WTC11 (cell line): ENCODE results near the gene ZXDC. TPM values are rescaled to one million over a fixed set of nuclear protein-coding genes. Genes with fewer than 3 reads are reported as not detected.

Source experiments
- ATAC-seq: fragments of 200-7000 bp; cut with Tn5 transposase; 2 replicates; pipeline ENCODE4 v1.10.0; 2021; ENCODE audit warnings: mild to moderate bottlenecking, moderate library complexity
- CTCF ChIA-PET: fragments of 300-600 bp; sonication (Branson Sonifier 250); formaldehyde crosslinking; loops from one replicate; lab custom pipeline; 2021; ENCODE audit warnings: antibody characterized with exemption; lab: Charles Lee
- POLR2A ChIA-PET: fragments of 350-600 bp; sonication (Branson Sonifier 250); formaldehyde crosslinking; loops from one replicate; lab custom pipeline; 2021; ENCODE audit warnings: antibody characterized with exemption; lab: Charles Lee
- DNase-seq: peaks from one replicate; pipeline ENCODE4 v3.0.0; 2021; ENCODE audit warnings: low spot score
- H3K27ac Mint-ChIP-seq: 2 replicates; pipeline ENCODE4 v1.8.0; 2021; ENCODE audit warnings: mixed read lengths
- H3K27me3 Mint-ChIP-seq: 2 replicates; pipeline ENCODE4 v1.8.0; 2021; ENCODE audit warnings: low read depth, mild to moderate bottlenecking, moderate library complexity, mixed read lengths
- H3K36me3 Mint-ChIP-seq: 2 replicates; pipeline ENCODE4 v1.8.0; 2021; ENCODE audit warnings: mixed read lengths
- H3K4me1 Mint-ChIP-seq: 2 replicates; pipeline ENCODE4 v1.8.0; 2022; ENCODE audit warnings: mixed read lengths
- H3K4me3 Mint-ChIP-seq: 2 replicates; pipeline ENCODE4 v1.8.0; 2021; ENCODE audit warnings: mild to moderate bottlenecking, moderate library complexity, mixed read lengths
- H3K9me3 Mint-ChIP-seq: 2 replicates; pipeline ENCODE4 v1.8.0; 2021; ENCODE audit warnings: mixed read lengths
- ATF6 ChIP-seq: sonication (generic); formaldehyde crosslinking; IDR thresholded peaks from 2 replicates; pipeline ENCODE4 v1.8.1; 2023; ENCODE audit warnings: mild to moderate bottlenecking, missing genetic modification reagents
- CDX4 ChIP-seq: fragments of 250-450 bp; sonication (Bioruptor Pico); IDR thresholded peaks from 2 replicates; pipeline ENCODE4 v1.9.0; 2021; ENCODE audit warnings: moderate library complexity, mild to moderate bottlenecking, inconsistent platforms, borderline replicate concordance
- CREM ChIP-seq: sonication (generic); formaldehyde crosslinking; IDR thresholded peaks from 2 replicates; pipeline ENCODE4 v1.8.1; 2022; ENCODE audit warnings: mild to moderate bottlenecking, missing genetic modification reagents, moderate library complexity
- NR1H2 ChIP-seq: sonication (generic); formaldehyde crosslinking; IDR thresholded peaks from 2 replicates; pipeline ENCODE4 v1.9.0; 2021; ENCODE audit warnings: mild to moderate bottlenecking, moderate library complexity, missing genetic modification reagents
- OVOL2 ChIP-seq: fragments of 250-450 bp; sonication (Bioruptor Pico); IDR thresholded peaks from 2 replicates; pipeline ENCODE4 v1.9.0; 2021; ENCODE audit warnings: mild to moderate bottlenecking, borderline replicate concordance
- RELA ChIP-seq: sonication (generic); formaldehyde crosslinking; IDR thresholded peaks from 2 replicates; pipeline ENCODE4 v1.8.1; 2022; ENCODE audit warnings: missing genetic modification reagents, mild to moderate bottlenecking, borderline replicate concordance
- USF1 ChIP-seq: sonication (generic); formaldehyde crosslinking; IDR thresholded peaks from 2 replicates; pipeline ENCODE4 v1.8.0; 2022; ENCODE audit warnings: mild to moderate bottlenecking, missing genetic modification reagents
- ZBTB21 ChIP-seq: sonication (generic); formaldehyde crosslinking; IDR thresholded peaks from 2 replicates; pipeline ENCODE4 v1.8.1; 2023; ENCODE audit warnings: mild to moderate bottlenecking, missing genetic modification reagents, borderline replicate concordance
- ZNF121 ChIP-seq: sonication (generic); formaldehyde crosslinking; IDR thresholded peaks from 2 replicates; pipeline ENCODE4 v1.8.0; 2023; ENCODE audit warnings: missing genetic modification reagents
- ZNF532 ChIP-seq: fragments of 250-450 bp; sonication (Bioruptor Pico); IDR thresholded peaks from 2 replicates; pipeline ENCODE4 v1.9.0; 2021; ENCODE audit warnings: mild to moderate bottlenecking, borderline replicate concordance
- ZSCAN18 ChIP-seq: fragments of 250-450 bp; sonication (Bioruptor Pico); IDR thresholded peaks from 2 replicates; pipeline ENCODE4 v2.1.2; 2022; ENCODE audit warnings: mild to moderate bottlenecking, moderate library complexity
- total RNA-seq: library from RNA; stranded (reverse); gene quantifications from 3 replicates; pipeline ENCODE4 v1.2.3, GENCODE V29; 2021
- TF ChIP-seq, protein P1 (sequence below): sonication (generic); formaldehyde crosslinking; IDR thresholded peaks from 2 replicates; pipeline ENCODE4 v1.8.0; 2023; ENCODE audit warnings: missing genetic modification reagents
- TF ChIP-seq, protein P2 (sequence below): sonication (generic); formaldehyde crosslinking; IDR thresholded peaks from 2 replicates; pipeline ENCODE4 v1.8.0; 2022; ENCODE audit warnings: mild to moderate bottlenecking, missing genetic modification reagents
- TF ChIP-seq, protein P3 (sequence below): sonication (generic); formaldehyde crosslinking; IDR thresholded peaks from 2 replicates; pipeline ENCODE4 v1.8.1; 2022; ENCODE audit warnings: mild to moderate bottlenecking, missing genetic modification reagents, moderate library complexity, borderline replicate concordance

Gene ZXDC
- total RNA-seq, 1 experiment from 2014 or later = 34.7 TPM

GRCh38 chr3:126439346-126439967 is 36.2 kb downstream of the ZXDC start:
- peaks cover 12% of the 10 kb centered on the region; the same call in 1 of the 2 replicates for H3K36me3 Mint-ChIP-seq
- H3K27ac Mint-ChIP-seq = peak overlapping the region; percentile 65; the same call in 1 of the 2 replicates
- ChIA-PET CTCF (no interaction called here), POLR2A (no interaction called here)
- H3K4me3 Mint-ChIP-seq = no peak overlapping the region
- ATAC-seq = no peak
- DNase-seq = no peak
- H3K27me3 Mint-ChIP-seq = no peaks in the 10 kb centered on the region
- TF ChIP-seq, protein P1, sequence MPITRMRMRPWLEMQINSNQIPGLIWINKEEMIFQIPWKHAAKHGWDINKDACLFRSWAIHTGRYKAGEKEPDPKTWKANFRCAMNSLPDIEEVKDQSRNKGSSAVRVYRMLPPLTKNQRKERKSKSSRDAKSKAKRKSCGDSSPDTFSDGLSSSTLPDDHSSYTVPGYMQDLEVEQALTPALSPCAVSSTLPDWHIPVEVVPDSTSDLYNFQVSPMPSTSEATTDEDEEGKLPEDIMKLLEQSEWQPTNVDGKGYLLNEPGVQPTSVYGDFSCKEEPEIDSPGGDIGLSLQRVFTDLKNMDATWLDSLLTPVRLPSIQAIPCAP (CRISPR knock-in tag) = no peak
- TF ChIP-seq ATF6 (CRISPR knock-in tag) (no peak), RELA (CRISPR knock-in tag) (no peak), NR1H2 (CRISPR knock-in tag) (no peak), ZBTB21 (no peak), CDX4 (CRISPR knock-in tag) (no peak), USF1 (no peak), OVOL2 (CRISPR knock-in tag) (no peak), CREM (CRISPR knock-in tag) (no peak), ZNF532 (CRISPR knock-in tag) (no peak), ZSCAN18 (CRISPR knock-in tag) (no peak), ZNF121 (CRISPR knock-in tag) (no peak)
- TF ChIP-seq, protein P2, sequence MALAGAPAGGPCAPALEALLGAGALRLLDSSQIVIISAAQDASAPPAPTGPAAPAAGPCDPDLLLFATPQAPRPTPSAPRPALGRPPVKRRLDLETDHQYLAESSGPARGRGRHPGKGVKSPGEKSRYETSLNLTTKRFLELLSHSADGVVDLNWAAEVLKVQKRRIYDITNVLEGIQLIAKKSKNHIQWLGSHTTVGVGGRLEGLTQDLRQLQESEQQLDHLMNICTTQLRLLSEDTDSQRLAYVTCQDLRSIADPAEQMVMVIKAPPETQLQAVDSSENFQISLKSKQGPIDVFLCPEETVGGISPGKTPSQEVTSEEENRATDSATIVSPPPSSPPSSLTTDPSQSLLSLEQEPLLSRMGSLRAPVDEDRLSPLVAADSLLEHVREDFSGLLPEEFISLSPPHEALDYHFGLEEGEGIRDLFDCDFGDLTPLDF (CRISPR knock-in tag) = no peak
- TF ChIP-seq, protein P3, sequence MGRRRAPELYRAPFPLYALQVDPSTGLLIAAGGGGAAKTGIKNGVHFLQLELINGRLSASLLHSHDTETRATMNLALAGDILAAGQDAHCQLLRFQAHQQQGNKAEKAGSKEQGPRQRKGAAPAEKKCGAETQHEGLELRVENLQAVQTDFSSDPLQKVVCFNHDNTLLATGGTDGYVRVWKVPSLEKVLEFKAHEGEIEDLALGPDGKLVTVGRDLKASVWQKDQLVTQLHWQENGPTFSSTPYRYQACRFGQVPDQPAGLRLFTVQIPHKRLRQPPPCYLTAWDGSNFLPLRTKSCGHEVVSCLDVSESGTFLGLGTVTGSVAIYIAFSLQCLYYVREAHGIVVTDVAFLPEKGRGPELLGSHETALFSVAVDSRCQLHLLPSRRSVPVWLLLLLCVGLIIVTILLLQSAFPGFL (CRISPR knock-in tag) = no peak
- peaks cover 19% of the 10 kb centered on the region for H3K4me1 Mint-ChIP-seq
- no peaks in the 10 kb centered on the region for H3K9me3 Mint-ChIP-seq
